Left cardiac atrium (tissue), 4 donors: ENCODE data around the gene CSTF1. TPM values are rescaled to one million over a fixed set of nuclear protein-coding genes. Genes with fewer than 3 reads are reported as not detected.

Experiments used
- ATAC-seq, 2 donors: fragments of 200-7000 bp; cut with Tn5 transposase; one replicate each; pipeline ENCODE4 v1.9.1; 2020; ENCODE audit warnings: mild to moderate bottlenecking in 2 of 2, moderate library complexity in 2 of 2
- DNase-seq: peaks from one replicate; pipeline ENCODE4 v3.0.0-alpha.2; 2020
- intact Hi-C, 2 donors: fragments of 100-400 bp; cut with DNase I; formaldehyde crosslinking; loops; one replicate each; pipeline versions ENCODE4 v1.14.1 to v1.15.1; 2022 to 2023
- total RNA-seq, 2 donors: library from RNA; stranded (reverse); fragmentation: NEBNext Ultra II Directional; extraction: Animal tissue kit (Norgen Biotek cat#: 25700); gene quantifications; one replicate each; pipeline ENCODE4 v1.2.1, GENCODE V29; 2021
- donor health status: DM: no; HTN: yes; CAD: no.
- donor health status: DM: no; HTN: yes; CAD: no; lungs with severe emphysema.
- donor health status: DM: yes; HTN: yes; CAD: no.
- donor health status: Dilated cardiomyopathy.

The CSTF1 gene
- total RNA-seq, 2 donors from 2014 or later: 20.2 to 20.9 TPM

DNA sequence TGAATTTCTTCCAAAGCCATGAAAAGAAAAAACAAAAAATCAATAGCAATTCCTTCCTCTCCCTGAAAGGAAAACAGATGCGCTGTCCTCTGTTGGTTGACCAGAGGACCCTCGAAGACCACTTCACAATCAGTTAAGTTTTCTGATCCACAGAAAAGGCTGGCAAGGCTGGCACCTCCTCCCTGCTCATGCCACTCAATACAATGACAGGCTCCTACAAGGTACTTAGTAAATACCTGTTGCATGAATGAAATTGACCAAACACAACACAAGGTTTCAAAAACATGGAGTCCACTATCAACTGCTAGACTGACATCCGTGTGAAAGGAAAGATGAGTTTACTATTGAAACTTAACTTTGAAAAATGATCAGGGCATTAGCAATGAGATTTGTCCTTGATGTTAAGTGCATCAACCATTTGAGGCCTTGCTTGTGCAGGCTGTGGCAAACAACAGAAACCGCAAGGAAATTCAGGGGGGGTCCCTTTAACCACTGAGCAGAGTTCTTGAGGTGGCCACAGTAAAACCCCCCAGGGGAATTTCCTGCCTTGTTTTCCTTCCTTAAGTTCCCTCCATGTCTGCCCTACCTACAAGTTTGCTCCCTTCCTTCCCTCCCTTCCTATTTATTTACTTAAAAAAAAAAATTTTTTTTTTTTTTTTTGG is 48.0 kb downstream of the CSTF1 start:
- ATAC-seq: no peak
- intact Hi-C loops: no loop called here

GRCh38 chr20:56442389-56443365 is 50.2 kb downstream of the CSTF1 start:
- no peak for ATAC-seq
- no peak for DNase-seq
- intact Hi-C loops: no loop called here

More for the DNA sequence above, 48.0 kb downstream of the CSTF1 start:
- no peak for DNase-seq

DNA sequence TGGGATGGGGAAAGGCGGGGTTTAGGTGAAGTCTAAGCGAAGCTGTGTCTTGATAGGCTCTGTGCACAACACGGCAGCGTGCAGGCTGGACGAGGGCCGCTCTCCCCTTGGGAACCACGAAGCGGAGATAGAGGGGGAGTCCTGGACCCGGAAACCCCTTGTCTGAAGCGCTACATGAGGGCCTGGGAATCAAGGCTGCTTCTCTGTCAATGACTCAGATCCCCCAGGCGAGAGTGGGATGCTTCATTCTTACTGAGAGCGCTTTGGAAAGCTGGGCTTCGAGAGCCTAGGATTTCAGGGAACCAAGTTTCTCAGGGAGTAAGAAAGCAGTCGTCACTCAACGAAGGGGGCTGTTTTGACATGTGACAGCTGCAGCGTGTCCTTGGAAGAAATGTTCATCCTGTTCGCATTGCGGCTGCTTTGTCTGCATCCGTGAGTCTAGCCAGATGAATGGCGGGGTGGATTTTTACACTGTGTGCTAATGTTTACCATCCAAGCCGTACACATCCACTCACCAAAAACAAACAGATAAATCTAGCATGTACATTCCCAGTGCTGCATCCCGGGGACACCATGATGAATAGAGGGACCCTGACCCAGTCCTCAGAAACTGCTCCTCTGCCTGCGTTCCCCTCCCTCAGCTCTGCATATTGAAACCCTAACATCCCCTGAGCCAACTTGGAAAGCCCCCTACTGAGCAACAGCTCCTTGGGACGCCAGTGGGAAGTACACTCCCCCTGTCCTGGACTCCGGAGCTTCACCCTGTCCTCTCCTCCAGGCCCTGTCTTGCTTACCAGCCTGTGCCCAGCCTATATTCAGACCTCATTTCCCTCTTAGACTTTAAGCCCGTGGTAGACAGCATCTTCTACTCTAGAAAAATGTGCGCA is 51.5 kb downstream of the CSTF1 start:
- ATAC-seq: peak in 1 of 2 donors; percentile 48
- intact Hi-C loops: no loop called here
- DNase-seq: no peak

DNA sequence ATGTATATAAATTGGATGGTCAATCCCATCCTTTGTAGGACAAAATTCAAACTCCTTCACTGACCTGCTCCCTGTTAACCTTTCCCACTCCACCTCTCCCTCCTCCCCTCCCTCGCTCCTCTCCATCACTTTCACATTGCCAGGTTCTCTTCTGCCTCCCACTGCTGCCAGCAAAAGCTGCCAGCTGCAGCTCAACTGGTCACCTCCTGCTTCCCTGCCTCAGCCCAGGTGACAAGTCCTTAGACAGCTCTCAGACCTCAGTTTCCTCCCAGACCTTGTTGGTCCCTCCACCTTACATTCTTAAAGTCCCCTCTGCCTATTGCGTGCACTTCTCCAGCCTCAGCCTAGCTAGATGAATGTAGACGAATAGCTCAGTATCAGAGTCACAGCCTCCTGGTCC is 52.7 kb downstream of the CSTF1 start:
- ATAC-seq: no peak
- DNase-seq: no peak
- intact Hi-C loops: no loop called here

DNA sequence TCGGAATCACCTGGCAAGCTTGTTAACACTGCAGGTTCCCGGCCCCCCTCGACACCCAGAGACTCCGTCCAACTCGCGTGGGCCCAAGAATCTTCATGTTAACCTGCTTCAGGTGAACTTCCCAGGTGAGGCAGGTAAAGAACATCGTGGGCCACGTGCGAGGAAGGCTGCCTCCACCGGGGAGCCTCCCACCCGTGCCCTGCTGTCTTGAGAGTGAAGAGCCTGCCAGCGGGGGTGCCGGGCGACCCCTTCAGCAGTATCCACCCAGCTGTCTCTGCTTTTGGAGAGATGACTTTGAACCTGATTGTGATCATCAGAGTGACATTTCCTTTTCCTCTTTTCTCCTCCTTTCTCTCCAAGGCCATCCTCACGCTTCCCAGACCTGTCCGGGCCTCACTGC is 53.1 kb downstream of the CSTF1 start:
- ATAC-seq: no peak
- intact Hi-C loops: no loop called here

GRCh38 chr20:56447227-56447626 is 54.8 kb downstream of the CSTF1 start:
- intact Hi-C loops: no loop called here
- no peak for DNase-seq
- ATAC-seq: no peak

More for the DNA sequence above, 53.1 kb downstream of the CSTF1 start:
- no peak for DNase-seq

DNA sequence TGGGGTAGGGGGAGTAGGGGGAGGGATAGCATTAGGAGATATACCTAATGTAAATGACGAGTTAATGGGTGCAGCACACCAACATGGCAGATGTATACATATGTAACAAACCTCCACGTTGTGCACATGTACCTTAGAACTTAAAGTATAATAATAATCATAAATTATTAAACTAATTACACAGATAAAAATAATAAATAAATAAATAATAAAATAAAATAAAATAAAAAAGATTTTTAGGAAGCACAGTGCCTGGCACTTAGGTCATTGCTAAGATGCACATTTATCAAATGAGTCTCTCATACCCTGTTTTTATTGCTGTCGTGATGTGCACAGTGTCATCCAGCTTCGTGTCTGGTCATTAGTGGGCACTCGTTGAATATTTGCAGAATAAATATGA is 57.0 kb downstream of the CSTF1 start:
- no peak for ATAC-seq
- intact Hi-C loops: no loop called here
- DNase-seq: no peak

- ATAC-seq (no peak), DNase-seq (no peak)
- intact Hi-C loops: no loop called here
Measured at GRCh38 chr20:56451056-56451765, 58.8 kb downstream of the CSTF1 start.

DNA sequence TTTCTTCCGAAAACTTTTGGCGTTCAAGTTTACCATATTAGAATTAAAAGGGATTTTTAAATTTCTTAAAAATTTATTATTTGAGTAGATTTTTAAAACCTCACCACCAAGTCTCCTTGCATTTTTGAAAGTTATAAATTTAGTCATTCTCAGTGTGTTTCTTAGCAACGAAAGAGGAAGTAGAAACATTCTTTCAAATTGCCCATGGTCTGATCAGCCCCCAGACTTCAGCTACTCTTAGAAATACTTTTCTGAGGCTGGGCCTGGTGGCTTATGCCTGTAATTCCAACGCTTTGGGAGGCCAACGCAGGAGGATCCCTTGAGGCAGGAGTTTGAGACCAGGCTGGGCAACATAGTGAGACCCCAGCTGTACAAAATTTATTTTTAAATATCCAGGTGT is 60.9 kb downstream of the CSTF1 start:
- ATAC-seq (no peak), DNase-seq (no peak)
- intact Hi-C loops: no loop called here

- DNase-seq: no peak
- ATAC-seq: no peak
- intact Hi-C loops: no loop called here
Measured at GRCh38 chr20:56454754-56455153, 62.3 kb downstream of the CSTF1 start.

Other genes with a start within 250 kb of the CSTF1 start
- gene MC3R, start 143.9 kb upstream of the CSTF1 start, total RNA-seq: not detected
- 10 to 100 TPM; 31.1 to 32.9 TPM for gene FAM210B, start 33.7 kb upstream of the CSTF1 start, total RNA-seq
- gene AURKA, start 430 bp upstream of the CSTF1 start, total RNA-seq: 10 to 100 TPM in 1 of 2 donors, 1 to 10 TPM in 1; 8.9 to 10.3 TPM
- under 1 TPM; 0.65 to 0.80 TPM for gene CASS4, start 19.6 kb downstream of the CSTF1 start, total RNA-seq
- 10 to 100 TPM; 68.6 to 73.2 TPM for gene RTF2, start 76.0 kb downstream of the CSTF1 start, total RNA-seq
- gene FAM209A, start 132.1 kb downstream of the CSTF1 start, total RNA-seq: not detected
- not detected for gene FAM209B, start 140.6 kb downstream of the CSTF1 start, total RNA-seq
- under 1 TPM; 0.47 to 0.56 TPM for gene TFAP2C, start 236.7 kb downstream of the CSTF1 start, total RNA-seq